ENCODE data around the gene WFIKKN1. TPM values are rescaled to one million over a fixed set of nuclear protein-coding genes. Genes with fewer than 3 reads are reported as not detected.
A peak's percentile ranks its signal among the peaks of the same experiment; 100 is the strongest.

WFIKKN1 gene
- total RNA-seq, 1 donor from 2014 or later, result 0.89 TPM

- Histone ChIP-seq H3K27me3 (ENCODE audit: insufficient read depth, low read length) (no peaks in the 10 kb centered on the region), H3K9ac (ENCODE audit: low read length) (peak overlapping the region; percentile 86), H3K4me1 (ENCODE audit: insufficient read depth, low read length) (peaks cover 15% of the 10 kb centered on the region), H2AFZ (ENCODE audit: low read depth, low read length) (peak overlapping the region; percentile 62), H4K20me1 (ENCODE audit: insufficient read depth, low read length) (peaks cover 67% of the 10 kb centered on the region), H3K9me3 (ENCODE audit: insufficient read depth, low read depth, low read length) (no peaks in the 10 kb centered on the region), H3K36me3 (ENCODE audit: insufficient read depth, low read length) (no peaks in the 10 kb centered on the region), H3K4me2 (ENCODE audit: low read length) (peak overlapping the region; percentile 100), H3K4me3 (ENCODE audit: insufficient read depth, low read depth, low read length) (peak overlapping the region; percentile 78), H3K27ac (ENCODE audit: low read depth, low read length) (peak overlapping the region; percentile 62), H3K79me2 (ENCODE audit: insufficient read depth, low read length) (peaks cover 66% of the 10 kb centered on the region)
- Mint-ChIP-seq H3K36me3 (ENCODE audit: low read depth, unreplicated experiment) (peaks cover 4% of the 10 kb centered on the region), H3K27me3 (ENCODE audit: low read depth, unreplicated experiment) (no peaks in the 10 kb centered on the region), H3K4me3 (ENCODE audit: unreplicated experiment) (peak overlapping the region; percentile 90), H3K9me3 (ENCODE audit: unreplicated experiment) (no peaks in the 10 kb centered on the region), H3K27ac (ENCODE audit: unreplicated experiment) (no peak overlapping the region), H3K4me1 (ENCODE audit: low read depth, unreplicated experiment) (peaks cover 11% of the 10 kb centered on the region)
- FAIRE-seq, result no peak
- no peak for DNase-seq (ENCODE audit: low read depth)
- TF ChIP-seq EZH2 (IDR thresholded peaks at IDR 0.05; ENCODE audit: insufficient read depth, low read length) (no peak), CTCF (IDR thresholded peaks at IDR 0.05; ENCODE audit: insufficient read depth, low read depth, low read length) (no peak)
Observed at GRCh38 chr16:590188-590814, 40.5 kb upstream of the WFIKKN1 start.

GRCh38 chr16:590815-591200, 40.0 kb upstream of the WFIKKN1 start:
- peaks cover 11% of the 10 kb centered on the region for H3K4me1 Mint-ChIP-seq (ENCODE audit: low read depth, unreplicated experiment)
- peak overlapping the region; percentile 90 for H3K4me3 Mint-ChIP-seq (ENCODE audit: unreplicated experiment)
- H3K79me2 ChIP-seq (ENCODE audit: insufficient read depth, low read length), result peaks cover 67% of the 10 kb centered on the region

More at GRCh38 chr16:590815-591200, 40.0 kb upstream of the WFIKKN1 start:
- no peaks in the 10 kb centered on the region for H3K36me3 ChIP-seq (ENCODE audit: insufficient read depth, low read length)
- no peak for TF ChIP-seq EZH2 (IDR thresholded peaks at IDR 0.05; ENCODE audit: insufficient read depth, low read length)
- TF ChIP-seq CTCF (IDR thresholded peaks at IDR 0.05; ENCODE audit: insufficient read depth, low read depth, low read length), result no peak
- H3K9me3 ChIP-seq (ENCODE audit: insufficient read depth, low read depth, low read length), result no peaks in the 10 kb centered on the region
- peak overlapping the region; percentile 78 for H3K4me3 ChIP-seq (ENCODE audit: insufficient read depth, low read depth, low read length)
- no peak for DNase-seq (ENCODE audit: low read depth)
- peak overlapping the region; percentile 86 for H3K9ac ChIP-seq (ENCODE audit: low read length)
- no peak for FAIRE-seq
- peaks cover 15% of the 10 kb centered on the region for H3K4me1 ChIP-seq (ENCODE audit: insufficient read depth, low read length)
- Mint-ChIP-seq H3K27ac (ENCODE audit: unreplicated experiment) (peak overlapping the region; percentile 42), H3K36me3 (ENCODE audit: low read depth, unreplicated experiment) (peaks cover 4% of the 10 kb centered on the region), H3K27me3 (ENCODE audit: low read depth, unreplicated experiment) (no peaks in the 10 kb centered on the region), H3K9me3 (ENCODE audit: unreplicated experiment) (no peaks in the 10 kb centered on the region)
- H3K27me3 ChIP-seq (ENCODE audit: insufficient read depth, low read length), result no peaks in the 10 kb centered on the region
- no peak overlapping the region for H2AFZ ChIP-seq (ENCODE audit: low read depth, low read length)
- H3K27ac ChIP-seq (ENCODE audit: low read depth, low read length), result no peak overlapping the region
- H4K20me1 ChIP-seq (ENCODE audit: insufficient read depth, low read length), result peaks cover 70% of the 10 kb centered on the region
- H3K4me2 ChIP-seq (ENCODE audit: low read length), result peak overlapping the region; percentile 100
